Measurements from ENCODE around the gene SKAP2. TPM values are rescaled to one million over a fixed set of nuclear protein-coding genes. Genes with fewer than 3 reads are reported as not detected.

SKAP2 gene
- total RNA-seq, 4 donors from 2014 or later, result 8.2 to 26.1 (median 11.8) TPM

DNA sequence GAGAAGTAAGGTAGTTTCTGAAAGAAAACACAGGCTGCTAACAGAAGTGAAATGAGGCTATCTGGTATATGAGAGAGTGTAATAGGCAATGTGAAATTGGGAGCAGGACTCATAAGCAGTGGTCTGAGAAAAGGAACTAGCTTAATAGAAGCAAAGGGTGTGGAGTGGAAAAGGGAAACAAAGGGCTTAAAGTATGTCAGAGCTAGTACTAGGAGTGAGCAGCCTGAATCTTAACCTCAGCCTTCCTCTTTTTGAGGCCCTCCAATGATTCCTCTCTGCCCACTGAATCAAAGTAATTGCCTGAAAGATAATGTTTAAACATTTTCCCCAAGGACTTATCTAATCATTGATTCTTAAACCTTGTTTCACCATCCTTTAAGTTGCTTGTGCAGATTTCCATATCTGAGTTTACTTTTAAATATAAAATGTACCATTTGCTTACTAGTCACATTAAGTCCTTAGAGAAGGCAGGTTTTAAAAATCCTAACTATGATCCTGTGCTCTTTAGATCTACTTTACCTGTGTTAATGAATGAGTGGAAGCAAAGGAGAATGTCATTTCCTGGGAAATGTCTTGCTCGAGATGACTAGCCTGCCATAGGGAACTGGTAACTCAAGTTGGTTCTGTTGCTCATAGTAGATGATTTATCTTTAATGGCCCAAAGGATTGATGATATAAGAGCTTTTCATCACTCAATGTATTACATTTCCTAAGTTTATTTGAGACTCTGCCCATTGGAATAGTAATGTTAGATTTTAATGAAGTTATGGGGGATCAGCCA, 155.0 kb downstream of the SKAP2 start:
- H3K4me1 ChIP-seq, result no peaks in the 10 kb centered on the region
- H3K27ac ChIP-seq, result no peak overlapping the region
- no peaks in the 10 kb centered on the region for H3K27me3 ChIP-seq
- 92 to 95% methylated on average over 1 of the region's 1 CpG for WGBS, 2 donors
- no peak for DNase-seq
- H3K4me3 ChIP-seq (replicated peaks in 1 of 3), result no peak overlapping the region
- H3K9me3 ChIP-seq, result no peaks in the 10 kb centered on the region
- no peak for TF ChIP-seq POLR2A (IDR thresholded peaks at IDR 0.05)
- TF ChIP-seq, protein P1, sequence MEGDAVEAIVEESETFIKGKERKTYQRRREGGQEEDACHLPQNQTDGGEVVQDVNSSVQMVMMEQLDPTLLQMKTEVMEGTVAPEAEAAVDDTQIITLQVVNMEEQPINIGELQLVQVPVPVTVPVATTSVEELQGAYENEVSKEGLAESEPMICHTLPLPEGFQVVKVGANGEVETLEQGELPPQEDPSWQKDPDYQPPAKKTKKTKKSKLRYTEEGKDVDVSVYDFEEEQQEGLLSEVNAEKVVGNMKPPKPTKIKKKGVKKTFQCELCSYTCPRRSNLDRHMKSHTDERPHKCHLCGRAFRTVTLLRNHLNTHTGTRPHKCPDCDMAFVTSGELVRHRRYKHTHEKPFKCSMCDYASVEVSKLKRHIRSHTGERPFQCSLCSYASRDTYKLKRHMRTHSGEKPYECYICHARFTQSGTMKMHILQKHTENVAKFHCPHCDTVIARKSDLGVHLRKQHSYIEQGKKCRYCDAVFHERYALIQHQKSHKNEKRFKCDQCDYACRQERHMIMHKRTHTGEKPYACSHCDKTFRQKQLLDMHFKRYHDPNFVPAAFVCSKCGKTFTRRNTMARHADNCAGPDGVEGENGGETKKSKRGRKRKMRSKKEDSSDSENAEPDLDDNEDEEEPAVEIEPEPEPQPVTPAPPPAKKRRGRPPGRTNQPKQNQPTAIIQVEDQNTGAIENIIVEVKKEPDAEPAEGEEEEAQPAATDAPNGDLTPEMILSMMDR (IDR thresholded peaks at IDR 0.05), result no peak
- intact Hi-C loops (cut with DNase I), result no loop called here
- no peaks in the 10 kb centered on the region for H3K36me3 ChIP-seq

DNA sequence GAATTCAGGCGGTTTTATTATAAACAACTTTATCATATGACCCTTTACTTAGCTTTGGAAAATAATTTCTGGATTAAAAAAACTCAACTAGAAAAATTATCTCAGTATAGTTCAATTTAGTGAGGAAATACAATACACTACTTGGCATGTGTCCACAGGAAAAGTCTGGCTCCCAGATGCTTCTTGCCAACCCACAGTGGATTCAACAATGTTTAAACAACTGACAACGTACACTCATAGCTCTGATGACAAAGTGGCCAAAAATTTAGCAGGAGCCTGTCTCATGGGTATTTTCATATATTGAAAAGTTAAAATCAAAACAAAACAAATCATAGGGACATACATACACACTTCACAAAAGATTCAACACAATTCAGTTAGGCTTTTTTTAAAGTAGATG, 158.8 kb downstream of the SKAP2 start:
- 35 to 54% methylated on average over 2 of the region's 2 CpGs for whole genome bisulfite sequencing, 2 donors
- H3K4me3 ChIP-seq (replicated peaks in 1 of 3), result no peak overlapping the region

DNA sequence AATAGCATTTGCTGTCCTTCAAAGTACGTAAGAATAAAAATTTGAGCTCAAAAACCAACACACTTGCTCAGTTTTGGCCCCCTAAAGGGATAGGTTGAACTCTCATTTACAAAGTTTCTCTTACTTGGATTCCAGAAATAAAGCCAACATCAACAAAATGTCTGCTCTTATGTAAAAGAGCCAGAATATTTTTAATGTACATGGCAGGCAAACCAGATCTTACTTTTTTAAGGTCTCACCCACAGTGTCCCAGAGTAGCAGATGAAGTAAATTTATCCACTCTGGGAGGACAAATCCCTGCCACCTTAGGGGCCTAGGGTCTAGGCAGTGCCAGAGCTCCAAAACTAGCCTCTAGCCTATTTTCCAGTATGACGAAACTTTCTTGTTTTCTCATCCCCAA, 159.6 kb downstream of the SKAP2 start:
- Histone ChIP-seq H3K9me3 (no peaks in the 10 kb centered on the region), H3K27ac (no peak overlapping the region), H3K4me3 (replicated peaks in 1 of 3) (no peak overlapping the region), H3K36me3 (no peaks in the 10 kb centered on the region), H3K4me1 (no peaks in the 10 kb centered on the region), H3K27me3 (no peaks in the 10 kb centered on the region)
- TF ChIP-seq POLR2A (IDR thresholded peaks at IDR 0.05), result no peak
- TF ChIP-seq, protein P1 (IDR thresholded peaks at IDR 0.05), result no peak
- 61 to 74% methylated on average over 2 of the region's 2 CpGs for WGBS, 2 donors
- no peak for DNase-seq
- intact Hi-C loops (cut with DNase I), result no loop called here

More for the DNA sequence above, 158.8 kb downstream of the SKAP2 start:
- Histone ChIP-seq H3K27ac (no peak overlapping the region), H3K36me3 (no peaks in the 10 kb centered on the region), H3K4me1 (no peaks in the 10 kb centered on the region), H3K27me3 (no peaks in the 10 kb centered on the region), H3K9me3 (no peaks in the 10 kb centered on the region)
- intact Hi-C loops (cut with DNase I), result no loop called here
- DNase-seq, result no peak
- no peak for TF ChIP-seq POLR2A (IDR thresholded peaks at IDR 0.05)
- TF ChIP-seq, protein P1 (IDR thresholded peaks at IDR 0.05), result no peak

DNA sequence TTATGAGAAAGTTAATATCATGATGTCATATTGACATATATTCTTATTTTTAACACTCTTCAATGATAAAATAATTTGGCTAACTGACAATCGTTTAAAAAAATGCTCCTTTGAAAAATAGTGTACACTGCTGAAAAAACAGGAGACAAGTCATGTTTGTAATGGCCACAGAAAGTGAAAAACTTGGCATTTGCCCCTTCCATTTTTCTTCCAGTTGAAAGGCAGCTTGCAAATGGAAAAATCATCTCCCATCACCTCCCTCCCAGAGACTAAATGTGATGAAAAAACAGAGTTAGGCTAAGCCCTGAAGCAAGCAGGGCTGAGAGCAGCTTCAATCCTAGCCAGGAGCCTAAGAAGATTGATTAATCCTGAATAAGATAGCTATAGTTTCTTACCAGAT, 160.4 kb downstream of the SKAP2 start:
- no peak for TF ChIP-seq POLR2A (IDR thresholded peaks at IDR 0.05)
- TF ChIP-seq, protein P1 (IDR thresholded peaks at IDR 0.05), result no peak
- Histone ChIP-seq H3K9me3 (no peaks in the 10 kb centered on the region), H3K36me3 (no peaks in the 10 kb centered on the region), H3K4me3 (replicated peaks in 1 of 3) (no peak overlapping the region), H3K27me3 (no peaks in the 10 kb centered on the region), H3K27ac (no peak overlapping the region), H3K4me1 (no peaks in the 10 kb centered on the region)
- DNase-seq, result no peak
- intact Hi-C loops (cut with DNase I), result no loop called here
- WGBS, 2 donors, result 33 to 65% methylated on average over 1 of the region's 1 CpG

DNA sequence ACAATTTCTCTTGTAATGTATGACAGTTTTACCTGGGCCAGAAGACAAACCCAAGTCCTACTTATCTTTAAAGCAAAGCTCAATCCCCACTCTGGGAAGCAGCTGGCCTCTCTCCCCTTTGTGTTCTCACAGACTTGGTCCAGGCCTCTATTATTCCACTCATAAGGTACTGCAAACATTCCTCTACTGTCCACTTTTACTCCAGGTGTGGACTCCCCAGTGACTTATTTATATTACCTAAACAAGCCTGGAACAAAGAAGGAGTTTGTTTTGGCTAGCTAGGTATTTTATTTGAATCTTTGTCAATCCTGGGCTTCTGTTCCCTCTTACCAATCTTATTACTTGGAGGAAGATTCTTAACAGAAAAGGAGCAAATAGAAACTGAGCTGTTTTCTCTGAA, 163.5 kb downstream of the SKAP2 start:
- intact Hi-C loops (cut with DNase I), result no loop called here
- Histone ChIP-seq H3K4me3 (replicated peaks in 1 of 3) (no peak overlapping the region), H3K9me3 (no peaks in the 10 kb centered on the region), H3K4me1 (no peaks in the 10 kb centered on the region), H3K27me3 (no peaks in the 10 kb centered on the region), H3K27ac (no peak overlapping the region), H3K36me3 (no peaks in the 10 kb centered on the region)
- no peak for DNase-seq
- TF ChIP-seq POLR2A (IDR thresholded peaks at IDR 0.05), result no peak
- TF ChIP-seq, protein P1 (IDR thresholded peaks at IDR 0.05), result no peak

Data from thyroid gland (tissue), 4 donors.